HG03457 (cell line): ENCODE measurements around the gene CXCL16.
"Not testable (repeated sequence)": the region's sequence is repeated elsewhere in the genome, so short reads cannot be mapped to it uniquely, and the experiment has no call there.

Source experiments
- ATAC-seq: cut with Tn5 transposase; IDR thresholded peaks from one replicate; pipeline ENCODE4 v1.9.1; 2021; ENCODE audit warnings: moderate number of reproducible peaks; ENCODE audit not compliant: unreplicated experiment

CXCL16 gene

GRCh38 chr17:4701116-4701515, 38.6 kb downstream of the CXCL16 start:
- ATAC-seq, result no peak

- ATAC-seq, result not testable (repeated sequence)
These were observed 40.2 kb downstream of the CXCL16 start for GRCh38 chr17:4699401-4700056.

- ATAC-seq, result no peak
These were observed 43.3 kb downstream of the CXCL16 start for GRCh38 chr17:4696437-4696805.

- no peak for ATAC-seq
These were observed 46.3 kb downstream of the CXCL16 start for GRCh38 chr17:4693416-4693815.

GRCh38 chr17:4691686-4692085, 48.0 kb downstream of the CXCL16 start:
- ATAC-seq, result no peak

GRCh38 chr17:4690745-4691144, 49.0 kb downstream of the CXCL16 start:
- no peak for ATAC-seq

- not testable (repeated sequence) for ATAC-seq
These were observed 49.9 kb downstream of the CXCL16 start for GRCh38 chr17:4689872-4690271.

- ATAC-seq, result not testable (repeated sequence)
These were observed 56.0 kb downstream of the CXCL16 start for GRCh38 chr17:4683739-4684138.
